HCT116 (cell line): ENCODE measurements around the gene HIPK2.

Experiments used
- CBX3 ChIP-seq: IDR thresholded peaks from 2 replicates; pipeline ENCODE4 v1.6.1; 2012; ENCODE audit warnings: low read depth
- CEBPB ChIP-seq: IDR thresholded peaks from 2 replicates; pipeline ENCODE4 v1.6.1; 2012; ENCODE audit warnings: low read depth
- ELF1 ChIP-seq: IDR thresholded peaks from 2 replicates; pipeline ENCODE4 v1.6.1; 2012; ENCODE audit warnings: low read depth, borderline replicate concordance
- RAD21 ChIP-seq: IDR thresholded peaks from 2 replicates; pipeline ENCODE4 v1.6.1; 2012; ENCODE audit warnings: low read depth, mild to moderate bottlenecking
- TF ChIP-seq, protein P1 (sequence below): IDR thresholded peaks from 2 replicates; pipeline ENCODE4 v1.6.1; 2012; ENCODE audit warnings: low read depth

DNA sequence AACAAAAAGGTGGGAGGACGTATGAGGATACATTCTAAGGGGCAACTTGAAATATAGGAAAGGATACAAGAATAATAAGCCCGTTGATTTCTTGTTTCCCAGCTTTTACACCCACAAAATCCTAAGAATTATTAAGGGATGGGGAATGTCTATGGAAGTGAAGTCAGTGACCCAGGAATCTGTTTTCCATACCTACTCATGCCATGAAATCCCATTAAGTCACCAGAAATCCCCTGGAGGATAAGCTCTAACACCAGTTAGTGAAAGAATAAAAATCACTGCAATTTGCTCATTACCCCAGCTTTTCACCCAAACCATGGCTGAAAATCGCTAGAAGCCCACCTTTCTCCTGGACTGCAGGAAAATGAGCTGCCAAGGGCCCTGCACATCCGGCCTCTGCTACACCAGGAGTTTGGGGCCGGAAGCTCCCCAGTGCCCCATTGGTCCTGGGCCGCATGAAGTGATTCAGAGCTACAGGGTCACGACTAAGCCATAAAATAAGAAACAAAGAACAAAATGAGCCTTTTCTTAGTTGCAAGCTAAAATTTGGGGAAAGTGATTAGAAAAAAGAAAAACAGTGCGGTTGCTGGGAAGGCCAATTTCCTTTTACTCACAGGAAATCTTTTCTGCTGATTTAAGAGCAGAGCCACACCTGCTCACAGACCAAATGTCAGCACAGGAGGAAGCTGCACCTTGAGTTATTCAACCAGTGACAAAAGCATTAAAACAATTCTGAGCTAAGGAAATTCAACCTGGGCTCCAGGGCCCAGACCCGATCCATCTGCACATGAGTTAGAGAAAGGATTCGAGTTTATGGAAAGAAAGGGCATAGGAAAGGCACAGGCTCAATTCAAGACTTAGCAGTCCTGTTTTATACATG, 40.3 kb downstream of the HIPK2 start:
- no peak for TF ChIP-seq CEBPB
- TF ChIP-seq, protein P1, sequence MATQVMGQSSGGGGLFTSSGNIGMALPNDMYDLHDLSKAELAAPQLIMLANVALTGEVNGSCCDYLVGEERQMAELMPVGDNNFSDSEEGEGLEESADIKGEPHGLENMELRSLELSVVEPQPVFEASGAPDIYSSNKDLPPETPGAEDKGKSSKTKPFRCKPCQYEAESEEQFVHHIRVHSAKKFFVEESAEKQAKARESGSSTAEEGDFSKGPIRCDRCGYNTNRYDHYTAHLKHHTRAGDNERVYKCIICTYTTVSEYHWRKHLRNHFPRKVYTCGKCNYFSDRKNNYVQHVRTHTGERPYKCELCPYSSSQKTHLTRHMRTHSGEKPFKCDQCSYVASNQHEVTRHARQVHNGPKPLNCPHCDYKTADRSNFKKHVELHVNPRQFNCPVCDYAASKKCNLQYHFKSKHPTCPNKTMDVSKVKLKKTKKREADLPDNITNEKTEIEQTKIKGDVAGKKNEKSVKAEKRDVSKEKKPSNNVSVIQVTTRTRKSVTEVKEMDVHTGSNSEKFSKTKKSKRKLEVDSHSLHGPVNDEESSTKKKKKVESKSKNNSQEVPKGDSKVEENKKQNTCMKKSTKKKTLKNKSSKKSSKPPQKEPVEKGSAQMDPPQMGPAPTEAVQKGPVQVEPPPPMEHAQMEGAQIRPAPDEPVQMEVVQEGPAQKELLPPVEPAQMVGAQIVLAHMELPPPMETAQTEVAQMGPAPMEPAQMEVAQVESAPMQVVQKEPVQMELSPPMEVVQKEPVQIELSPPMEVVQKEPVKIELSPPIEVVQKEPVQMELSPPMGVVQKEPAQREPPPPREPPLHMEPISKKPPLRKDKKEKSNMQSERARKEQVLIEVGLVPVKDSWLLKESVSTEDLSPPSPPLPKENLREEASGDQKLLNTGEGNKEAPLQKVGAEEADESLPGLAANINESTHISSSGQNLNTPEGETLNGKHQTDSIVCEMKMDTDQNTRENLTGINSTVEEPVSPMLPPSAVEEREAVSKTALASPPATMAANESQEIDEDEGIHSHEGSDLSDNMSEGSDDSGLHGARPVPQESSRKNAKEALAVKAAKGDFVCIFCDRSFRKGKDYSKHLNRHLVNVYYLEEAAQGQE: no peak
- no peak for TF ChIP-seq CBX3
- no peak for TF ChIP-seq ELF1
- TF ChIP-seq RAD21: no peak
